GM12878 (cell line): ENCODE data around the gene KLF9. TPM values are rescaled to one million over a fixed set of nuclear protein-coding genes. Genes with fewer than 3 reads are reported as not detected.

ENCODE experiments used
- ATAC-seq: fragments of 200-7000 bp; cut with Tn5 transposase; 3 replicates; pipeline ENCODE4 v1.9.1; 2020; ENCODE audit warnings: mild to moderate bottlenecking, moderate library complexity
- BruUV-seq: library from RNA; stranded (reverse); fragments of 400-500 nt; replicated peaks from 2 replicates; lab custom pipeline; 2021; lab: Mats Ljungman, UMichigan
- CTCF ChIA-PET: fragments of 300-600 bp; sonication (Branson Sonifier 250); formaldehyde crosslinking; extraction: SDS; loops from one replicate; lab custom pipeline; 2021; ENCODE audit warnings: inconsistent platforms; lab: Yijun Ruan, JAX
- POLR2A ChIA-PET: fragments of 350-600 bp; formaldehyde crosslinking; extraction: SDS; loops from one replicate; lab custom pipeline; 2021; ENCODE audit warnings: inconsistent platforms; lab: Charles Lee
- RAD21 ChIA-PET: fragments of 300-600 bp; sonication (Branson Sonifier 250); formaldehyde crosslinking; loops from one replicate; lab custom pipeline; 2023; ENCODE audit warnings: antibody characterized with exemption; ENCODE audit not compliant: unreplicated experiment; lab: Charles Lee
- SMC1A ChIA-PET: fragments of 300-600 bp; sonication (Branson Sonifier 250); formaldehyde crosslinking; loops from one replicate; lab custom pipeline; 2023; ENCODE audit not compliant: unreplicated experiment, uncharacterized antibody; lab: Charles Lee
- DNase-seq: peaks from one replicate; pipeline ENCODE4 v3.0.0-alpha.2; 2011; ENCODE audit warnings: low read depth, low spot score
- FAIRE-seq: peaks from 3 replicates; lab custom pipeline; 2011; peaks lifted over from hg19 to GRCh38; lab: Jason Lieb, UNC
- H2AFZ ChIP-seq: 2 replicates; pipeline ENCODE4 v1.6.0; 2011; ENCODE audit warnings: low read depth, low read length, control low read depth; ENCODE audit not compliant: control insufficient read depth
- H3K27ac ChIP-seq: 2 replicates; pipeline ENCODE4 v1.5.1; 2011; ENCODE audit warnings: control low read depth; ENCODE audit not compliant: control insufficient read depth, insufficient read depth
- H3K27me3 ChIP-seq, 2 experiments: replicated peaks in 1 of 2; 2 replicates each; pipeline versions ENCODE4 v1.6.0 to v1.6.1; 2011; ENCODE audit warnings: low read length in 1 of 2; ENCODE audit not compliant: control insufficient read depth in 2 of 2, insufficient read depth in 2 of 2
- H3K36me3 ChIP-seq, 2 experiments: 2 replicates each; pipeline ENCODE4 v1.5.1; 2011; ENCODE audit warnings: low read length in 1 of 2; ENCODE audit not compliant: control insufficient read depth in 2 of 2, insufficient read depth in 2 of 2
- H3K4me1 ChIP-seq: 2 replicates; pipeline ENCODE4 v1.6.1; 2011; ENCODE audit warnings: mild to moderate bottlenecking, low read length, moderate library complexity, mixed read lengths; ENCODE audit not compliant: control insufficient read depth, insufficient read depth
- H3K4me2 ChIP-seq: 2 replicates; pipeline ENCODE4 v1.6.0; 2011; ENCODE audit warnings: control low read depth; ENCODE audit not compliant: control insufficient read depth, insufficient read depth
- H3K4me3 ChIP-seq: fragments of 200-600 bp; sonication (generic); 2 replicates; pipeline ENCODE4 v1.5.1; 2016
- H3K79me2 ChIP-seq: 2 replicates; pipeline ENCODE4 v1.6.0; 2011; ENCODE audit warnings: low read length; ENCODE audit not compliant: control insufficient read depth, insufficient read depth
- H3K9ac ChIP-seq: 2 replicates; pipeline ENCODE4 v1.8.0; 2011; ENCODE audit warnings: low read length, control low read depth, mixed read lengths; ENCODE audit not compliant: control insufficient read depth, insufficient read depth
- H3K9me3 ChIP-seq: replicated peaks from 3 replicates; pipeline ENCODE4 v1.5.1; 2011; ENCODE audit warnings: mild to moderate bottlenecking, low read length; ENCODE audit not compliant: control insufficient read depth, insufficient read depth
- H4K20me1 ChIP-seq: 2 replicates; pipeline ENCODE4 v1.6.0; 2011; ENCODE audit not compliant: control insufficient read depth, insufficient read depth
- CHD2 ChIP-seq: IDR thresholded peaks from 2 replicates; pipeline ENCODE4 v1.6.1; 2011; ENCODE audit warnings: low read depth, low read length, improper control_type of control experiment, borderline replicate concordance
- CUX1 ChIP-seq: IDR thresholded peaks from 2 replicates; pipeline ENCODE4 v1.6.1; 2012; ENCODE audit warnings: improper control_type of control experiment, low read depth, low read length; ENCODE audit not compliant: insufficient replicate concordance
- EP300 ChIP-seq, 2 experiments: fragments of 150-350 bp in 1 of 2; IDR thresholded peaks; 2 replicates each; pipeline ENCODE4 v1.6.1; 2011 to 2012; ENCODE audit warnings: low read depth in 2 of 2, low read length in 2 of 2, borderline replicate concordance in 1 of 2, improper control_type of control experiment in 1 of 2, inconsistent platforms in 1 of 2; ENCODE audit not compliant: control insufficient read depth in 1 of 2
- GABPA ChIP-seq: IDR thresholded peaks from 2 replicates; pipeline ENCODE4 v1.6.1; 2014; ENCODE audit warnings: antibody characterized with exemption, low read depth, mild to moderate bottlenecking, inconsistent platforms
- IRF4 ChIP-seq: IDR thresholded peaks from 2 replicates; pipeline ENCODE4 v1.6.1; 2011; ENCODE audit warnings: low read depth, low read length
- KAT2A ChIP-seq: conservative IDR thresholded peaks from 2 replicates; pipeline ENCODE4 v1.6.1; 2011; ENCODE audit warnings: low read depth, low read length; ENCODE audit not compliant: control insufficient read depth
- MEF2B ChIP-seq: fragments of 450-650 bp; IDR thresholded peaks from 2 replicates; pipeline ENCODE4 v1.6.1; 2018; ENCODE audit warnings: mild to moderate bottlenecking, moderate library complexity; ENCODE audit not compliant: partially characterized antibody, poor library complexity, severe bottlenecking
- NFYB ChIP-seq: IDR thresholded peaks from 2 replicates; pipeline ENCODE4 v1.6.1; 2011; ENCODE audit warnings: low read depth, mild to moderate bottlenecking, low read length, improper control_type of control experiment, moderate library complexity; ENCODE audit not compliant: insufficient read depth
- POLR2A ChIP-seq: IDR thresholded peaks from 2 replicates; pipeline ENCODE4 v1.6.1; 2011; ENCODE audit warnings: low read depth, mild to moderate bottlenecking, low read length
- RB1 ChIP-seq: fragments of 450-650 bp; formaldehyde crosslinking; IDR thresholded peaks from 2 replicates; pipeline ENCODE4 v1.6.1; 2017; ENCODE audit warnings: mild to moderate bottlenecking, borderline replicate concordance
- RFX5 ChIP-seq: IDR thresholded peaks from 2 replicates; pipeline ENCODE4 v1.6.1; 2011; ENCODE audit warnings: low read depth, low read length, improper control_type of control experiment
- SRF ChIP-seq, 2 experiments: IDR thresholded peaks; 2 replicates each; pipeline ENCODE4 v1.6.1; 2011; ENCODE audit warnings: low read depth in 2 of 2, low read length in 2 of 2, mild to moderate bottlenecking in 1 of 2, moderate library complexity in 1 of 2
- SUZ12 ChIP-seq: fragments of 200-600 bp; sonication (generic); IDR thresholded peaks from one replicate; pipeline ENCODE4 v1.6.1; 2018; ENCODE audit warnings: antibody characterized with exemption, mild to moderate bottlenecking; ENCODE audit not compliant: unreplicated experiment
- ZBTB33 ChIP-seq: fragments of 450-650 bp; IDR thresholded peaks from 2 replicates; pipeline ENCODE4 v1.6.1; 2017; ENCODE audit warnings: mild to moderate bottlenecking
- ZNF24 ChIP-seq: fragments of 450-650 bp; IDR thresholded peaks from 2 replicates; pipeline ENCODE4 v1.6.1; 2017; ENCODE audit warnings: antibody characterized with exemption, mild to moderate bottlenecking
- WGBS: methylation state at CpG from one replicate; pipeline ENCODE4 v1.1.6; 2016; ENCODE audit warnings: low lambda C conversion rate; ENCODE audit not compliant: insufficient replicate concordance, insufficient coverage; ENCODE audit errors: missing lambda C conversion rate; 5-methylcytosine and 5-hydroxymethylcytosine counted together
- in situ Hi-C: fragments of 300-500 bp; cut with MboI; formaldehyde crosslinking; loops from 9 replicates; pipeline ENCODE4 v1.14.3; 2018; ENCODE audit warnings: mixed read lengths
- intact Hi-C: fragments of 100-400 bp; cut with micrococcal nuclease; formaldehyde crosslinking; loops from one replicate; pipeline ENCODE4 v1.14.2; 2022; ENCODE audit not compliant: unreplicated experiment
- polyA plus RNA-seq, 11 experiments: library from polyadenylated mRNA; depleted of rRNA in 4 of 11; unstranded in 6 of 11; stranded (reverse) in 5 of 11; fragments of >200 nt; fragmentation: Nextera tagmentation in 4 of 11; fragmentation: Illumina TruSeq in 1 of 11; extraction: Ambion mirVana in 4 of 11; extraction: Trizol in 1 of 11; gene quantifications; 1 replicate in 1 of 11; 2 replicates in 10 of 11; pipeline versions ENCODE4 v1.2.1 to v1.2.3, GENCODE V29; 2011 to 2016; ENCODE audit warnings: inconsistent platforms in 2 of 11, missing spikeins in 2 of 11, low read depth in 1 of 11
- total RNA-seq, 4 experiments: library from RNA; depleted of rRNA in 3 of 4; stranded (reverse); fragments of >200 nt in 3 of 4; fragmentation: Illumina TruSeq in 1 of 4; extraction: Trizol in 1 of 4; gene quantifications; 2 replicates each; pipeline versions ENCODE4 v1.2.1 to v1.2.3, GENCODE V29; 2013 to 2021

The KLF9 gene
- total and polyA plus RNA-seq, 10 of the 15 experiments (the other 5 are each of a cell fraction or from before 2014, with no cell fraction given) = 0.09 to 0.96 (median 0.83) TPM

- Histone ChIP-seq H2AFZ (no peak overlapping the region), H3K27me3 (no peaks in the 10 kb centered on the region), H3K4me2 (no peak overlapping the region), H3K9me3 (no peaks in the 10 kb centered on the region), H3K27ac (no peak overlapping the region), H3K79me2 (no peaks in the 10 kb centered on the region), H3K36me3 (no peaks in the 10 kb centered on the region; a peak in 1 of 4 replicates), H3K4me1 (no peaks in the 10 kb centered on the region), H3K9ac (no peak overlapping the region), H4K20me1 (no peaks in the 10 kb centered on the region), H3K4me3 (no peak overlapping the region)
- BruUV-seq = no TSS peak
- ChIA-PET CTCF (interaction anchor here (0.5 to 1.3 kb wide), 3 partner anchors 50 to 247 kb away, joined by 3 to 6 read pairs (median 3); no protein-coding TSS in a partner anchor), SMC1A (interaction anchor here (0.7 to 1.4 kb wide), 3 partner anchors 27 to 247 kb away, joined by 3 to 8 read pairs (median 3); no protein-coding TSS in a partner anchor), POLR2A (no interaction called here), RAD21 (interaction anchor here (0.9 to 2.1 kb wide), 3 partner anchors 8 to 246 kb away, joined by 3 to 17 read pairs (median 4); no protein-coding TSS in a partner anchor)
- ATAC-seq = no peak
- 62% methylated on average over 3 of the region's 3 CpGs for WGBS
- no peak for FAIRE-seq
- intact Hi-C loops (no loop called here), in situ Hi-C loops (no loop called here)
- no peak for DNase-seq
- no peak for TF ChIP-seq ZNF24
- no peak for TF ChIP-seq ZBTB33
- TF ChIP-seq POLR2A = no peak
- TF ChIP-seq KAT2A = no peak
- TF ChIP-seq IRF4 = no peak
- TF ChIP-seq RB1 = no peak
- TF ChIP-seq EP300 (IDR thresholded peaks at IDR 0.05; ENCODE audit: borderline replicate concordance in 1 of 2, control insufficient read depth in 1 of 2, low read depth in 2 of 2, low read length in 2 of 2) = no peak
- TF ChIP-seq CHD2 = no peak
- TF ChIP-seq NFYB = no peak
- no peak for TF ChIP-seq SUZ12
- TF ChIP-seq CUX1 = no peak
- no peak for TF ChIP-seq SRF (IDR thresholded peaks at IDR 0.05; ENCODE audit: low read depth in 2 of 2, low read length in 2 of 2)
- no peak for TF ChIP-seq MEF2B
- no peak for TF ChIP-seq RFX5
- no peak for TF ChIP-seq GABPA
Measured at GRCh38 chr9:70355801-70356200, 58.7 kb downstream of the KLF9 start.
